PC-3 (cell line): ENCODE results near the gene TIMP3. TPM values are rescaled to one million over a fixed set of nuclear protein-coding genes. Genes with fewer than 3 reads are reported as not detected.

Source experiments
- ATAC-seq: fragments of 200-7000 bp; cut with Tn5 transposase; 2 replicates; pipeline ENCODE4 v1.9.1; 2020; ENCODE audit warnings: mild to moderate bottlenecking, moderate library complexity
- BruUV-seq: library from RNA; stranded (reverse); fragments of 400-500 nt; replicated peaks from 2 replicates; lab custom pipeline; 2021; lab: Mats Ljungman, UMichigan
- CTCF ChIA-PET: fragments of 300-600 bp; sonication (Branson Sonifier 250); formaldehyde crosslinking; loops from one replicate; lab custom pipeline; 2022; ENCODE audit warnings: antibody characterized with exemption; lab: Charles Lee
- POLR2A ChIA-PET: fragments of 300-600 bp; sonication (Branson Sonifier 250); formaldehyde crosslinking; loops from one replicate; lab custom pipeline; 2022; ENCODE audit warnings: antibody characterized with exemption; ENCODE audit not compliant: unreplicated experiment; lab: Charles Lee
- DNase-seq: peaks from one replicate; pipeline ENCODE4 v3.0.0-alpha.2; 2015
- H2AFZ ChIP-seq: fragments of 300-600 bp; sonication (generic); 2 replicates; pipeline ENCODE4 v1.6.0; 2016; ENCODE audit warnings: antibody characterized with exemption, low read length
- H3F3A ChIP-seq: fragments of 300-600 bp; sonication (generic); one replicate; pipeline ENCODE4 v1.6.0; 2017; ENCODE audit warnings: antibody characterized with exemption, low read length, control low read depth, mild to moderate bottlenecking; ENCODE audit not compliant: unreplicated experiment
- H3K27ac ChIP-seq: fragments of 300-600 bp; sonication (generic); 2 replicates; pipeline ENCODE4 v1.5.1; 2016; ENCODE audit warnings: mild to moderate bottlenecking, low read length
- H3K27me3 ChIP-seq: fragments of 300-600 bp; sonication (generic); 2 replicates; pipeline ENCODE4 v1.6.1; 2016; ENCODE audit warnings: low read length, mixed read lengths
- H3K36me3 ChIP-seq: fragments of 300-600 bp; sonication (generic); 2 replicates; pipeline ENCODE4 v1.6.1; 2016; ENCODE audit warnings: low read depth, mixed run types, low read length, mixed read lengths
- H3K4me1 ChIP-seq: fragments of 300-600 bp; sonication (generic); 2 replicates; pipeline ENCODE4 v1.5.1; 2016; ENCODE audit warnings: low read length; ENCODE audit not compliant: insufficient read depth
- H3K4me2 ChIP-seq: fragments of 300-600 bp; sonication (generic); 2 replicates; pipeline ENCODE4 v1.6.0; 2016; ENCODE audit warnings: low read length
- H3K4me3 ChIP-seq: fragments of 300-600 bp; sonication (generic); 2 replicates; pipeline ENCODE4 v1.5.1; 2016; ENCODE audit warnings: mild to moderate bottlenecking, low read length, mixed read lengths
- H3K79me2 ChIP-seq: fragments of 300-600 bp; sonication (generic); 2 replicates; pipeline ENCODE4 v1.6.1; 2017; ENCODE audit warnings: low read length, mixed read lengths
- H3K9ac ChIP-seq: fragments of 300-600 bp; sonication (generic); 2 replicates; pipeline ENCODE4 v1.6.0; 2016; ENCODE audit warnings: mild to moderate bottlenecking, low read length
- H3K9me2 ChIP-seq: fragments of 300-600 bp; sonication (generic); replicated peaks from 2 replicates; pipeline ENCODE4 v1.6.1; 2016; ENCODE audit warnings: mixed run types, low read length, mixed read lengths
- H3K9me3 ChIP-seq: fragments of 300-600 bp; sonication (generic); 2 replicates; pipeline ENCODE4 v1.6.1; 2016; ENCODE audit warnings: low read length, mixed read lengths
- H4K20me1 ChIP-seq: fragments of 300-600 bp; sonication (generic); 2 replicates; pipeline ENCODE4 v1.6.1; 2016; ENCODE audit warnings: low read length, mixed read lengths
- EZH2 ChIP-seq: fragments of 300-600 bp; sonication (generic); IDR thresholded peaks from one replicate; pipeline ENCODE4 v1.6.1; 2017; ENCODE audit warnings: antibody characterized with exemption, mild to moderate bottlenecking, low read length; ENCODE audit not compliant: unreplicated experiment
- EZH2phosphoT487 ChIP-seq: fragments of 300-600 bp; sonication (generic); IDR thresholded peaks from 2 replicates; pipeline ENCODE4 v1.6.1; 2018; ENCODE audit warnings: mild to moderate bottlenecking, antibody characterized with exemption, low read length, borderline replicate concordance
- intact Hi-C: fragments of 100-400 bp; cut with micrococcal nuclease; formaldehyde crosslinking; loops from 2 replicates; pipeline ENCODE4 v1.9.0; 2023
- total RNA-seq: library from RNA; depleted of rRNA; stranded (reverse); fragments of >200 nt; gene quantifications from 2 replicates; pipeline ENCODE4 v1.2.3, GENCODE V29; 2014
- TF ChIP-seq, protein P1 (sequence below): fragments of 300-600 bp; sonication (generic); conservative IDR thresholded peaks from 2 replicates; pipeline ENCODE4 v1.5.1; 2017; ENCODE audit warnings: antibody characterized with exemption, low read depth, mild to moderate bottlenecking, low read length

The TIMP3 gene
- total RNA-seq, 1 experiment from 2014 or later = not detected

DNA sequence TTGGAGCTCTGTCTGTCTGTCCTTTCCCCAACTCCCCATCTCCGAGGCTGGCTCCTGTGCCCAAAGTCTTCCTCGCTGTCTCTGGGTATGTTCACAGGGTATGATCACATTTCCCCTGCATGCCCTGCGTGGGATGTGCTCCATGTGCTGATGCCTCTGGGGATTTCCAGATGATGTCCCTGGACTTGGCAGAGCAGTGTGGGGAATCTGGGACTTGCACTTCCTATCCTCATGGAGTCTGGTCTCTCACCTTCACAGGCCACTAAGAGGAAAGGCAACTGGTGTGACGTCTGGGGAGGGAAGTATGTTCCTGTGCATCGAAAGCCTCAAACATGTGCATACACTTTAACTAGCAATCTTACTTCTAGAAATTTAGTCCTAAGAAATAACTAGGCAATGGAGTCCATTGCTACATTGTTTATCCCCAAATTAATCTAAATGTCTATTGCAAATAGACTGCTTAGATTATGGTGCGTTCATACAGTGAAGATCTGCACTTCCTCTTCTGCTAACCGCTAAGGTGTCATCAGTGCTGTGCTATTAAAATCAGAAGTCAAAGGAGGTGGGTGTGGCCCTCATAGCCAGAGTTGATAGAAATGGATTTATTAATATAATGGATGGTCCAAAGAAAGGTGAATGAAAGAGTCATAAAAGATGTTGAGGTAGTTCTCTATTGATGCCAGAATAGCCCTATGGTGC lies 20.8 kb downstream of the TIMP3 start:
- no peaks in the 10 kb centered on the region for H4K20me1 ChIP-seq
- no peaks in the 10 kb centered on the region for H3K9me3 ChIP-seq
- intact Hi-C loops = loop anchor here (10.0 kb wide), 1 partner anchor 298 kb away; no protein-coding TSS in a partner anchor
- no peaks in the 10 kb centered on the region for H3K79me2 ChIP-seq
- TF ChIP-seq, protein P1, sequence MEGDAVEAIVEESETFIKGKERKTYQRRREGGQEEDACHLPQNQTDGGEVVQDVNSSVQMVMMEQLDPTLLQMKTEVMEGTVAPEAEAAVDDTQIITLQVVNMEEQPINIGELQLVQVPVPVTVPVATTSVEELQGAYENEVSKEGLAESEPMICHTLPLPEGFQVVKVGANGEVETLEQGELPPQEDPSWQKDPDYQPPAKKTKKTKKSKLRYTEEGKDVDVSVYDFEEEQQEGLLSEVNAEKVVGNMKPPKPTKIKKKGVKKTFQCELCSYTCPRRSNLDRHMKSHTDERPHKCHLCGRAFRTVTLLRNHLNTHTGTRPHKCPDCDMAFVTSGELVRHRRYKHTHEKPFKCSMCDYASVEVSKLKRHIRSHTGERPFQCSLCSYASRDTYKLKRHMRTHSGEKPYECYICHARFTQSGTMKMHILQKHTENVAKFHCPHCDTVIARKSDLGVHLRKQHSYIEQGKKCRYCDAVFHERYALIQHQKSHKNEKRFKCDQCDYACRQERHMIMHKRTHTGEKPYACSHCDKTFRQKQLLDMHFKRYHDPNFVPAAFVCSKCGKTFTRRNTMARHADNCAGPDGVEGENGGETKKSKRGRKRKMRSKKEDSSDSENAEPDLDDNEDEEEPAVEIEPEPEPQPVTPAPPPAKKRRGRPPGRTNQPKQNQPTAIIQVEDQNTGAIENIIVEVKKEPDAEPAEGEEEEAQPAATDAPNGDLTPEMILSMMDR = no peak
- TF ChIP-seq EZH2phosphoT487 = no peak
- no peak for TF ChIP-seq EZH2
- CTCF ChIA-PET = no interaction called here
- POLR2A ChIA-PET = no interaction called here
- H3K4me3 ChIP-seq = no peak overlapping the region
- DNase-seq (no peak), ATAC-seq (no peak)
- H3K27me3 ChIP-seq = no peaks in the 10 kb centered on the region
- no peaks in the 10 kb centered on the region for H3K9me2 ChIP-seq
- no peak overlapping the region for H3K27ac ChIP-seq
- no peak overlapping the region for H2AFZ ChIP-seq
- no TSS peak for BruUV-seq
- H3K4me2 ChIP-seq = no peak overlapping the region
- no peaks in the 10 kb centered on the region for H3K36me3 ChIP-seq
- H3K9ac ChIP-seq = no peak overlapping the region
- H3K4me1 ChIP-seq = no peaks in the 10 kb centered on the region
- no peaks in the 10 kb centered on the region for H3F3A ChIP-seq

DNA sequence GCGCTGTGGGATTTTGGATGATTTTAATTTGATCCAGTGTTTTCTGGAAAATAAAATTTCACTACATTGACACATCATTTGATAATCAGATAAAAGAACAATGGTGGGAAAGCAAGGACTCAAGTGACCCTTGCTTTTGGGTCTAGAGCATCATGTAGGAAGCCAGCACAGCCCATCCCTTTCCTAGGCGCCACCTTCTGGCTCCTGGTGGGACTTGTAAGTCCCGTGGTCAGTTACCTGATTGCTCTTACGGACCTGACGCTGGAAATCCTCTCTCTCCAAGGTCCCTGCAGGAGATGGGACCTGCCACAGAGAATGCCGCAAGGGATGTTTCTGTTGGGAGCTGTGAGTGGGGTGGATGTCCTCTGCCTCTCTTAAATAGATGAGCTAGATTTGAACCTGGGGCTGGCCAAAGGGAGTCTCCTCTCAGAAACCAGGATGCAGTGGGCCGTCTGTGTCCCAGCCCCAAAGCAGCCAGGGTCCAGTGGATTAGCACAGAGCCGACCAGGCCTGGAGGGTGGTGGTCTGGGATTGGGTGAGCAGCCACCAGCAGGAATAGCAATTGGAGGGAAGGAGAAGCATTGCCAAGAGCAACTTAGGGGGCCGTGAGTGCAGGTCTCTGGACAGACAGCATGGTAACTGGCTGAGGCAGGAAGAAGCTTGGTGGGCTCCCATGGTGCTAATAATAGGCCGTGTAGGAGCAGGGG lies 21.7 kb downstream of the TIMP3 start:
- ChIA-PET CTCF (no interaction called here), POLR2A (no interaction called here)
- Histone ChIP-seq H3K9me2 (no peaks in the 10 kb centered on the region), H4K20me1 (no peaks in the 10 kb centered on the region), H3K36me3 (no peaks in the 10 kb centered on the region), H3K4me2 (no peak overlapping the region), H3K4me3 (no peak overlapping the region), H3K27me3 (no peaks in the 10 kb centered on the region), H3K9ac (no peak overlapping the region), H3F3A (no peaks in the 10 kb centered on the region), H3K4me1 (no peaks in the 10 kb centered on the region), H3K9me3 (no peaks in the 10 kb centered on the region), H3K79me2 (no peaks in the 10 kb centered on the region), H3K27ac (no peak overlapping the region), H2AFZ (no peak overlapping the region)
- ATAC-seq = no peak
- intact Hi-C loops = loop anchor here (10.0 kb wide), 1 partner anchor 298 kb away; no protein-coding TSS in a partner anchor
- no TSS peak for BruUV-seq
- TF ChIP-seq EZH2 (no peak), EZH2phosphoT487 (no peak)
- TF ChIP-seq, protein P1 = peak; percentile 37
- DNase-seq = peak; percentile 29
